Mucosa of rectum (tissue), 2 donors: Measurements from ENCODE around the gene CD4.

Experiments
- H3K27ac ChIP-seq, 2 donors: one replicate each; pipeline ENCODE4 v1.7.0; 2013; ENCODE audit warnings: inconsistent platforms in 2 of 2, low read depth in 2 of 2, low read length in 2 of 2
- H3K27me3 ChIP-seq, 2 donors: one replicate each; pipeline ENCODE4 v1.7.0; 2013; ENCODE audit warnings: low read length in 2 of 2; ENCODE audit not compliant: control insufficient read depth in 2 of 2, insufficient read depth in 2 of 2
- H3K36me3 ChIP-seq, 2 donors: one replicate each; pipeline ENCODE4 v1.7.0; 2013; ENCODE audit warnings: low read length in 2 of 2; ENCODE audit not compliant: control insufficient read depth in 2 of 2, insufficient read depth in 2 of 2
- H3K4me1 ChIP-seq, 2 donors: one replicate each; pipeline ENCODE4 v1.7.0; 2013; ENCODE audit warnings: low read length in 2 of 2, mild to moderate bottlenecking in 1 of 2; ENCODE audit not compliant: control insufficient read depth in 2 of 2, insufficient read depth in 2 of 2
- H3K4me3 ChIP-seq, 2 donors: one replicate each; pipeline ENCODE4 v1.7.0; 2013; ENCODE audit warnings: low read length in 2 of 2
- H3K9ac ChIP-seq, 2 donors: one replicate each; pipeline ENCODE4 v1.7.0; 2013; ENCODE audit warnings: low read length in 2 of 2, low read depth in 1 of 2, mild to moderate bottlenecking in 1 of 2
- H3K9me3 ChIP-seq, 2 donors: one replicate each; pipeline ENCODE4 v1.7.0; 2013; ENCODE audit warnings: low read length in 2 of 2; ENCODE audit not compliant: control insufficient read depth in 2 of 2
- donor health status: healthy.
- donor health status: Normal muscosa, but diverticular disease.

CD4 gene

DNA sequence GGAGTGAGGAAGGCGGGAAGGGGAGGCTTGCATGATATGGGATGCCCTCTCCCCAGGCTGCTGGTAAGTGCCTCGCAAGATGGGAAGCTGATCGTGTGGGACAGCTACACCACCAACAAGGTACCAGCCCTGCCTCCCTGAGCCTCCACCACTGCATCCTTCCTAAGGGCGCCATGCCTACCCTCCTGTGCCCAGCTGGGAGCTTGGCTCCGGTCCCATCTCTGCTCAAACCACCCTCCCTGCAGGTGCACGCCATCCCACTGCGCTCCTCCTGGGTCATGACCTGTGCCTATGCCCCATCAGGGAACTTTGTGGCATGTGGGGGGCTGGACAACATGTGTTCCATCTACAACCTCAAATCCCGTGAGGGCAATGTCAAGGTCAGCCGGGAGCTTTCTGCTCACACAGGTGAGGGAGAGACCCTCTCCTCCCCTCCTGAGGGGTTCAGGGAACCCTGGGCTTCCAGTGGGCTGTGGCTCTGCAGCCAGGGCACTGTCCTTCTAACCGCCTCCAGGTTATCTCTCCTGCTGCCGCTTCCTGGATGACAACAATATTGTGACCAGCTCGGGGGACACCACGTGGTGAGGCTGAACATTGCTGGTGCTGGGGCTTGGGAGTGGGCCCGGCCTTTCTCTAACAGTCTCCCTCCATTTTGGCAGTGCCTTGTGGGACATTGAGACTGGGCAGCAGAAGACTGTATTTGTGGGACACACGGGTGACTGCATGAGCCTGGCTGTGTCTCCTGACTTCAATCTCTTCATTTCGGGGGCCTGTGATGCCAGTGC lies 54.0 kb downstream of the CD4 start:
- H3K36me3 ChIP-seq: peaks cover 4 to 8% of the 10 kb centered on the region in 2 donors
- H3K27ac ChIP-seq: no peak overlapping the region
- H3K4me3 ChIP-seq: no peak overlapping the region
- no peak overlapping the region for H3K9ac ChIP-seq
- H3K4me1 ChIP-seq: no peaks in the 10 kb centered on the region
- H3K9me3 ChIP-seq: no peaks in the 10 kb centered on the region
- H3K27me3 ChIP-seq: no peaks in the 10 kb centered on the region

GRCh38 chr12:6845395-6845794 lies 56.1 kb downstream of the CD4 start:
- Histone ChIP-seq H3K27me3 (no peaks in the 10 kb centered on the region), H3K9me3 (no peaks in the 10 kb centered on the region), H3K4me1 (peaks cover 2% of the 10 kb centered on the region in 2 donors), H3K9ac (no peak overlapping the region), H3K36me3 (peaks cover 8 to 9% of the 10 kb centered on the region in 2 donors), H3K27ac (no peak overlapping the region), H3K4me3 (no peak overlapping the region)

GRCh38 chr12:6846316-6846869 lies 57.1 kb downstream of the CD4 start:
- H3K4me1 ChIP-seq: peaks cover 7 to 10% of the 10 kb centered on the region in 2 donors

GRCh38 chr12:6847676-6848075 lies 58.3 kb downstream of the CD4 start:
- H3K27ac ChIP-seq: no peak overlapping the region
- no peak overlapping the region for H3K9ac ChIP-seq
- H3K27me3 ChIP-seq: no peaks in the 10 kb centered on the region
- H3K4me3 ChIP-seq: no peak overlapping the region
- H3K4me1 ChIP-seq: peaks cover 7 to 10% of the 10 kb centered on the region in 2 donors
- H3K36me3 ChIP-seq: peaks cover 8 to 9% of the 10 kb centered on the region in 2 donors
- H3K9me3 ChIP-seq: no peaks in the 10 kb centered on the region

More at GRCh38 chr12:6846316-6846869, 57.1 kb downstream of the CD4 start:
- Histone ChIP-seq H3K36me3 (peaks cover 8 to 9% of the 10 kb centered on the region in 2 donors), H3K9ac (no peak overlapping the region), H3K4me3 (no peak overlapping the region), H3K27ac (no peak overlapping the region), H3K27me3 (no peaks in the 10 kb centered on the region), H3K9me3 (no peaks in the 10 kb centered on the region)

DNA sequence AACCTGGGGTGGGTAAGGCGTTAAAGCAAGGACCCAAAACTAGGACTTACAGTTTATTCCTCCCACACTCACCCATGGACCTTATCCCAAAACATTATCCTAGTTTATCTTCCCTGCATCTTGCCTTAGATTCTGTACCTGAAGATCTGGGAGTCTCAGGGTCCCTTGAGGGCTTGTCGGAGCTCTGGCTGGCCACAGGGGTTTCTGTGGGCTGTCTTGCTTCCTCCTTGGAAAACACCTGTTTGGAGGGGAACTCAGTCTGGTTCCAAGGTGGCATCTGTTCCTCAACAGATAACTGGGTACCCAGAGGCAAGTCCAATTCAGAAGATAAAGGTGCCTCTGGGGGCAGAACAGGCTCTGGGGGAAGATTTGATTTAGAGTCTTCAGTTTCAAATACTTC lies 60.1 kb downstream of the CD4 start:
- H3K9ac ChIP-seq: no peak overlapping the region
- H3K9me3 ChIP-seq: no peaks in the 10 kb centered on the region
- H3K4me3 ChIP-seq: no peak overlapping the region
- H3K27ac ChIP-seq: no peak overlapping the region
- H3K4me1 ChIP-seq: peaks cover 13 to 18% of the 10 kb centered on the region in 2 donors
- H3K27me3 ChIP-seq: no peaks in the 10 kb centered on the region
- H3K36me3 ChIP-seq: peaks cover 8 to 9% of the 10 kb centered on the region in 2 donors

- Histone ChIP-seq H3K4me3 (peak overlapping the region; percentile 99 to 100), H3K27ac (no peak overlapping the region), H3K9ac (no peak overlapping the region), H3K4me1 (peaks cover 13 to 18% of the 10 kb centered on the region in 2 donors), H3K27me3 (no peaks in the 10 kb centered on the region), H3K9me3 (no peaks in the 10 kb centered on the region), H3K36me3 (peaks cover 8 to 9% of the 10 kb centered on the region in 2 donors)
Observed at GRCh38 chr12:6849976-6850560, 60.7 kb downstream of the CD4 start.

DNA sequence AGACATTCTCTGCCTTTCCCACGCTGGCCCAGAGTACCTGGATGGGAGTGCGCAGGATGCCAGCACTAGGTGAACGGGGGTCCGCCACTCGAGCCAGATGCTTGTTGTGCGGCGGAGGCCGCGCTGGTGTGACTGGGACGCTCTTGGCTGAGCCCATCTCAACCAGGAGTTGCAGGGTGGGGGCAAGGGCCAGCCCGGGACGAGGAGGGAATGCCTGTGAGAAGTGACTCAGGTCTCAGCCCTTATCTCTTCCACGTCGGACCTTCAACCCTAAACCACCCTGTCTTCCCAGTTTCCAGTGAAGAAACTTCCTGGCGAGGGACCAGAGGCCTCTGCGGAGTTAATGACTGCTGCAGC lies 61.4 kb downstream of the CD4 start:
- Histone ChIP-seq H3K4me3 (peak overlapping the region; percentile 99 to 100), H3K9ac (peak overlapping the region; percentile 49 to 93), H3K36me3 (peaks cover 11 to 15% of the 10 kb centered on the region in 2 donors), H3K27me3 (no peaks in the 10 kb centered on the region), H3K9me3 (no peaks in the 10 kb centered on the region), H3K27ac (peak overlapping the region in 1 of 2 donors; percentile 100), H3K4me1 (peaks cover 13 to 18% of the 10 kb centered on the region in 2 donors)

DNA sequence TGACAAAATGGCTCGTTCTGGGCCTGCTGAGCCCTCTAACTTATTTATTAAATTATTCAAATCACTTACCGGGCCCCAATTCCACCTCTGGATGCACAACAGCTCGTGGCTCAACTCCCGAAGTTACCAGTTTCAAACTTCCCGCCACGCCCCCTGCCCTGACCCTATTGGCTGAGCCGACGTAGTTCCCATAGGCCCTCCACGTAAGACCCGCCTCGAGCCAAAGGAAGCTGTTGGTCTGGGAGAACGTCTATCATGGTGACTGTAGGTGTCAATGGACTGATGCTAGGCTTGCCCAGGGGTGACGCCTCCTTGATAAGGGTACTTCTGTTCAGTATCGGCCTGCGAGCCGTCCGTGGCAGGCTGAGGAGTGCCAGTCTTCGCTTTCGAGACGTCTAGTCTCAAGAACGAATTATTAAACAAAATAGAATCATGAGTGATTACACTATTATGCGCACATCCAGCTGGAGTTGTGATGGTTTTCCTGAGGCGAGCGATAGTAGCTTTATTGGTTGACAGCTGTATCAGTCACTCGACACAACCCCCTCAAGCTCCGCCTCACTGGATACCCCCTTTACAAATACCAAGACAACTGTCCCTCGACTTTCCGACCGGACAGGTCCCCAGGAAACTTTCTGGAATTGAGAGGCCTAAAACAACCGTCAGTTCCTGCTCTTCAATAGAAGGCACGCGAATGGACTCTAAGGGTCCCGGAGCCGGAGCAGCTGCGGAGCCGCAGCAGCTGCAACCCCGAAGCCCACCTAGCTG lies 62.0 kb downstream of the CD4 start, which contains the start of gene CDCA3:
CDCA3 (minus strand) TSS at position 134 of the 768 bp plus-strand sequence. CDS start 334 bp downstream, outside the sequence.
- Histone ChIP-seq H3K9me3 (no peaks in the 10 kb centered on the region), H3K4me3 (peak within 1 kb of the TSS; percentile 99 to 100), H3K4me1 (peaks cover 13 to 18% of the 10 kb centered on the region in 2 donors), H3K27me3 (no peaks in the 10 kb centered on the region), H3K27ac (peak within 1 kb of the TSS; percentile 98 to 100), H3K36me3 (peaks cover 15 to 19% of the 10 kb centered on the region in 2 donors), H3K9ac (peak within 1 kb of the TSS; percentile 92 to 93)

- H3K27me3 ChIP-seq: no peaks in the 10 kb centered on the region
- H3K4me1 ChIP-seq: peaks cover 13 to 18% of the 10 kb centered on the region in 2 donors
- H3K9me3 ChIP-seq: no peaks in the 10 kb centered on the region
- H3K9ac ChIP-seq: peak within 1 kb of the TSS; percentile 92 to 93
- peak within 1 kb of the TSS; percentile 99 to 100 for H3K4me3 ChIP-seq
- H3K36me3 ChIP-seq: peaks cover 11 to 24% of the 10 kb centered on the region in 2 donors
- H3K27ac ChIP-seq: peak within 1 kb of the TSS; percentile 98 to 100
Observed at GRCh38 chr12:6851921-6852650, 62.8 kb downstream of the CD4 start, which contains the start of gene USP5. Gene USP5 (plus strand): TSS chr12:6852150. CDS start chr12:6852180, 30 bp downstream.
